NCI-H1436 treated with DMSO at 0.1 percent for 48 hours (cell line): ENCODE results near the gene PIBF1.

Experiments
- DNase-seq: peaks from one replicate; lab custom pipeline; 2025; lab: John Stamatoyannopoulos, UW

The PIBF1 gene

DNA sequence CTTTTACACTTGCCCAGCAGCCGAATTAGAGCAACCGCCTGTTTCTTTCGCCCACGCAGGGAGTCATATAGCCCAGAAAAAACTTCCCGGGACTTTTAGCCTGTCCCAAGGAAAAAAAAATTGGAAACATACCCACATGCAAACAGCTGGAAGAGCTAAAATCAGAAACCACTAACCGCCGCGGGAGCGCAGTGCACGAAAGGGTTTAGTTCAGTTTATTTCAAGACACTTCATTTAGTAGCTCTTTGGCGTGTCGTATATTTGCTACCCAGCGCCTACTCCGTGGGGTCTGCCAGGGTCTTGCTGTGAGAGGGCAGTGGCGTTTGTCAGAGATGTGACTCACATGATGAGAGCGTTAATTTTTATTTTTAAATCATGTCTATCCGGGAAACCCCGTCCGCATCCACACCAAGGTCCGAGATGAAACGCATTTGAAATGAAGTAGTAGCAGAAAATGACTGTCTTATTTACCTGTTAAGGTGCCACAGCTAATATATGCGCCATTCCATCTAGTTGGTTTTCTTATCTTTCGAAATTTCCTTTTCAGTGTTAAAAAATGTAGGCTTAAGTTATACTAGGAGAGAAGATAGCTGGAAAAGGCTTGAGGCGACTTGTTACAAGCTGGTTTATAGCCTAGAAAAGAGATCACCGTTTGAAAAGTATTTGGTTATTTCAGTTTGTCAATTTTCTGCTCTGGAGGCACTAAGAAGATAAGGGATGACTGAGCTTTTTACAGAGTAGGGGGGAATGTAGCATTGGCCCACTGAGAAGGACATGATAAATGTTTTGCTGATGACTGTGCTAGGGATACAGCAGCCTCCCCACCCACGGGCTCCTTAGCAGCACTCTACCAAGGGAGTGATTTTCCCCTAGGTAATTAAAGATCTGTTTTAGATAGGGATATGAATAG lies 278.6 kb downstream of the PIBF1 start:
- no peak for DNase-seq

DNA sequence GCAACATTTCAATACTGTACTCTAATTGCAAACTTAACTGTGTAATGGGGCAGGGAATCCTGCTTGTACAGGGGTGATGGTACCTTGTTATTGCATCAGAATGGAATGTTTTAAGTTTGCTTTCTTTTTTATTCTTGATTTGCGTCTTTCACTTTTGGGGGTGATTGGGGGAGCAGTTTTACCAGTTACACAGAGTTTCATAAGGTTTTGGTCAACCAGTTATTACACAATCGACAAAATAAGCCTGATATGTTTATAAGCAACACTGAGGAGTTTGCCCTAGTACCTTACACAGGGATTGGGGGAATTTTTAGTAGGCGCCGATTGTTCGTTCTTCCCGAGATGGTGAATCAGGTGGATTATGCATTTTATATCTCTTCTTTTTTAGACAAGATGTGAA lies 279.5 kb downstream of the PIBF1 start:
- DNase-seq, result no peak

DNA sequence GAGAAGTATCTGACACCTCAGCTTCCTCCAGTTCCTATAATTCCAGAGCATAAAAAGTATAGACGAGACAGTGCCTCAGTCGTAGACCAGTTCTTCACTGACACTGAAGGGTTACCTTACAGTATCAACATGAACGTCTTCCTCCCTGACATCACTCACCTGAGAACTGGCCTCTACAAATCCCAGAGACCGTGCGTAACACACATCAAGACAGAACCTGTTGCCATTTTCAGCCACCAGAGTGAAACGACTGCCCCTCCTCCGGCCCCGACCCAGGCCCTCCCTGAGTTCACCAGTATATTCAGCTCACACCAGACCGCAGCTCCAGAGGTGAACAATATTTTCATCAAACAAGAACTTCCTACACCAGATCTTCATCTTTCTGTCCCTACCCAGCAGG lies 279.9 kb downstream of the PIBF1 start:
- no peak for DNase-seq

DNA sequence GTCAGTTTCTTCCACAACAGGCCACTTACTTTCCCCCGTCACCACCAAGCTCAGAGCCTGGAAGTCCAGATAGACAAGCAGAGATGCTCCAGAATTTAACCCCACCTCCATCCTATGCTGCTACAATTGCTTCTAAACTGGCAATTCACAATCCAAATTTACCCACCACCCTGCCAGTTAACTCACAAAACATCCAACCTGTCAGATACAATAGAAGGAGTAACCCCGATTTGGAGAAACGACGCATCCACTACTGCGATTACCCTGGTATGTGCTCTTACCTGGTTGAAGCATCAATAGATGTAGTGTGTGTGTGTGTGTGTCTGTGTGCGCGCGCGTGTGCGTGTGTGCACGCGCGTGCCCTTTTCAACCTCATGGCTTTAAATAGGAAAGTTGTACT lies 280.5 kb downstream of the PIBF1 start:
- DNase-seq, result no peak

DNA sequence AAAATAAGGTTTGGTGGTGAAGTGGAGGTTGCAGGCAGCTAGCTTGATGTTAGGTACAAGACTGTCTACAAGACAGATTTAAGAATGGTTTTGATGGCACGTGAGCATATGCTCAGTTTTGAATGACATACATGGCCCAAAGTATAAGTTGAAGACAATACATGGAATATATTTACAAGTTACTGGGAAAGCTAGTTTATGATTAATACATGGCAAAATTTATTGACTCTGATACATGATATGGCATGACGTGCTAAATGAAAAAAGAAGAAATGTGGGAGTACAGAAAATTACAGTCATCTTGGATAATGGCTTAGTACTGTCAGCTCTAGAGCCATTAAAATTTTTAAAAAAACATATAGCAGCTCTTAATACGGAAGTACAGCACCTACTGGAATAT lies 281.2 kb downstream of the PIBF1 start:
- DNase-seq, result no peak

DNA sequence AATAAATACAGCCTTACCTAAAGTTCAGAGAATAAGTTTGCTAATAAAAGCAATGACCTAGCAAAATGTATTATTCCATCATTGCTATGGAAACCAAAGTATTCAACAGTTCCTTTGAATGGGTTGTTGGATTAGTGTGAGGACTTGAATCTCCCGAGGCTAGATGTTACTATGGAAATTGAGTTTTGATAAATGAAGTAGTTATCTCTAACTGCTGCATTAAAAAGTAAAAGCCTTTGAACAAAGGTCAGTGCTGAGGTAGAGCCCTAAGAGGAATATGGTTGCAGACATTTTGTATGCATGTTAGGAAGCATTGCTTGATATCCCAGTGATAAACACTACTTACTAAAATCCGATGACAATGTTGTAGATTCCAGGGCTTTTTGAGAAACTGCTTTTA lies 283.1 kb downstream of the PIBF1 start:
- DNase-seq, result no peak

DNA sequence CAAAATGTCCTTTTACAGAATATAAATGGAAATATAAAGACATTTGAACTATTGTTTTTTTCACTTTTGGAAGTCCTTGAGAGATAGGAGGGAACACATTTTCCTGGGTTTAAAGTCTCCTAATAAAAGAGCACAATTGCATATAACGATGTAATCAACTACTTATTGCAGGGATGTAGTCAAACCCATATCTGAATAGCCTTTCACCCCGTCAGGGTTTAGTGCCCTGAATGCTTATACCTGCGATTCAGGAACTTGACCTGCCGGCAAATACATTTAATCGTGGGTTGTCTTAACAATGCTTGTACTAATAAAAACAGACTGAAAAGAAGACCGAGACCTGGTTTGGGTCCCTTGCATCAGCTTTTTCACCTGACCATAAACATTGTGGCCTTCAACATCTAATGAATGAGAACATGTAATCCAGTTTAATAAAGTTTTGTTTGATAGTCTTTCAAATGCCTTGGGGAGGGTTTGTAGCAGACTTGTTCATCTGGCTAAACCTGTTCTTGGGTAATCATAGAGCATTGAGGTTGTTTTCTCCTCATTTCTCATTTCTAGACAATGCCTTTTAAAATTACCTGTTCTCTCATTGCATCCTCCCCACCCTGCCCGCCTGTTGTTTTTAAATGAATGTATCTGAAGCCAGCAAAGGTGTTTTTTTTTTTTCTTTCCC lies 283.9 kb downstream of the PIBF1 start:
- no peak for DNase-seq
